ENCODE measurements around the gene HNRNPA0.

DNA sequence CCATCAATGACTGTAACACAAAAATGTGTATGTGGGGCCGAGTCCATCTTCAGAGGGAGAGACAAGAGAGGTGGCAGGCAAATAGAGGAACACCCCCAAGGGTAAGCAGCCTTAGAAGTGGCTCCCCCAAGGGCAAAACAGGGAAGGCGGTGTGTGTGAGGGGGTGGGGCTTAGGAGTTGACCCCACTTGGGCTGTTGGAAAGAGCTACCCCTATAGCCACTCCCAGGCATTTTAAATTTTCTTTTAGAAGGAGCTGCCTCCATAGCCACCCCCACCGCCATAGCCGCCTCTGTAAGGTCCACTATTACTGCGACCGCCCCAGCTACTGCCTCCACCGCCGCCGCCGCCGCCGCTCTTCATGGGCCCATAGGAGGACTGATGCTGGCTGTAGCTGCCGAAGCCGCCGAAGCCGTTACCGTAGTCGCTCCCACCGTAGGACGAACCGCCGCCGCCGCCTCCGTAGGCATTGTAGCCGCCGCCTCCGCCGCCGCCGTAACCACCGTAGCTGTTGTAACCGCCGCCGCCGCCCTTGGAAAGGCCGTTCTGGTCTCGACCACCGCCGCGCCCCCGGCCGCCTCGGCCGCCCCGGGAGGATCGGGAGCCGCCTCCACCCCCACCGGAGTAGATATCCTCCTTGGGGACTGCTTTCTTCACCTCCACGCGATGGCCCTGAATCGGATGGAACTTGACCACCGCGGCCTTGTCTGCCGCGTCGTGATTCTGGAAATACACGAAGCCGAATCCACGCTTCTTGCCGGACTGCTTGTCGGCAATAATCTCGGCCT, 1.1 kb downstream of the HNRNPA0 start:
- TF ChIP-seq EZH2 (IDR thresholded peaks at IDR 0.05; ENCODE audit: low read length, unreplicated experiment) (no peak), EZH2phosphoT487 (IDR thresholded peaks at IDR 0.05; ENCODE audit: borderline replicate concordance, low read length) (no peak)
